MV-4-11 (cell line): ENCODE measurements around the gene TBXA2R.
A peak's percentile ranks its signal among the peaks of the same experiment; 100 is the strongest.
"Not testable (repeated sequence)": the region's sequence is repeated elsewhere in the genome, so short reads cannot be mapped to it uniquely, and the experiment has no call there.

Experiments
- DNase-seq: peaks from one replicate; lab custom pipeline; 2025; lab: John Stamatoyannopoulos, UW

TBXA2R gene

GRCh38 chr19:3639479-3639878, 32.8 kb upstream of the TBXA2R start:
- no peak for DNase-seq

DNA sequence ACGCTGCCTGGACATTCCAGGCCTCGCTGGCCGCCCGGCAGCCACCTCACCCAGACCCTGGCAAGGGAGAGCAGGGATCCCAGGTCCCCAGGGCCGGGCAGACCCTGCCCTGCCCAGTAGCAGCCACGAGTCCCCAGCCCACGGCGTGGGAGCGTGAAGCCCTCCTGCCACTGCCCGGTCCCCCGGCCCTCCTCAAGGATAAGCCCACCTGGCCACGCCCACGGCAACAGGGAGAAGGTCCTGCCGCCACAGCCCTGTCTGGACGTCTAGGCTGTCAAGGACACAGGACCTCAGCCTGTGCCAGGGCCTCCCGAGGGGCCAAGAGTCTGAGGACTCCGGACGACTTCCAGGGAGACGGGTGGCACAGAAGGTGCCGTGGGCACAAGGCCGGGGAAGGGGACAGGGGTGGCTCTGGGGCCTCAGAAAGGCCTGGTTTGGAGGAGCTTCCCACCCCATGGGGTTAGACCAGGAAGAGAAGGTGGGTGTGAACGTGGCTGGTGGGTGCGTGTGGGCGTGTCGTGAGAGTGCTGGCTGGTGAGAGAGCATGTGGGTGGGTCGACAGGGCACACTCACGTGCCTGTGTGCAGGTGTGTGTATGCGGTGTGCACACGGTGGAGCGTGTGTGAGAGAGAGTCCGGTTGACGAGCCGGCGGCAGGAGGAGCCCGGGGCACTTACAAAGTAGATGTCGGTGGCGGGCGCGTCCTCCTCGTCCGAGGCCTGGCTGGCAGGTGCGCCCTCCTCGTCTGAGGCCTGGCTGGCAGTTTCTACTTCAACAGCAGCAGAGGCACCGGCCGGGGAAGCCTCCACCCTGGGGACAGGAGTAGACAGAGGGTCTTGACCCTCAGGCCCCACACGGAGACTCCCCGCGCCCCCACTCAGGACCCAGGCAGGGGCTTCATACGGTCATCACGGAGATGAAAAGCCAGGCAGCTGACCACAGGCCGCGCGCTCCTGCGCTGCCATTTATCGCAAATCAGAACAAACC, 31.8 kb upstream of the TBXA2R start:
- DNase-seq = no peak

DNA sequence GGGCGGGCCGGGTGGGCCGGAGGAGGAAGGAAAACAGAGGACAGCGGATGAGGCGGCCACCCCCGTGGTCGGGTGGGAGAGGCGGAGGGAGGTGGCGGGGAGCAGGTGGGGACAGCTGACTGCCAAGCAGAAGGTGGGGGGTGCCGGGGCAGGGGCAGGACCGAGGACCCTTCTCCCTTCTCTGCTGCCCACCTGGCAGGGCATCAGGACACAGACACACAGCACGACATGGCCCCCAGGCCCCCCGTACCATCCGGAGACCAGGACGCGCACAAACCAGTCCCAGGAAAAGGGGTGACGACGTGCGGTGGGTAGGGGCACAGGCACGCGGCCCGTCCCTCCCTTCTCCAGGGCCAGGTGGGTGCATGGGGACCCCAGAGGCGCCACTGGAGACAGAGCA, 30.9 kb upstream of the TBXA2R start:
- DNase-seq = no peak

GRCh38 chr19:3636962-3637361, 30.3 kb upstream of the TBXA2R start:
- no peak for DNase-seq

DNA sequence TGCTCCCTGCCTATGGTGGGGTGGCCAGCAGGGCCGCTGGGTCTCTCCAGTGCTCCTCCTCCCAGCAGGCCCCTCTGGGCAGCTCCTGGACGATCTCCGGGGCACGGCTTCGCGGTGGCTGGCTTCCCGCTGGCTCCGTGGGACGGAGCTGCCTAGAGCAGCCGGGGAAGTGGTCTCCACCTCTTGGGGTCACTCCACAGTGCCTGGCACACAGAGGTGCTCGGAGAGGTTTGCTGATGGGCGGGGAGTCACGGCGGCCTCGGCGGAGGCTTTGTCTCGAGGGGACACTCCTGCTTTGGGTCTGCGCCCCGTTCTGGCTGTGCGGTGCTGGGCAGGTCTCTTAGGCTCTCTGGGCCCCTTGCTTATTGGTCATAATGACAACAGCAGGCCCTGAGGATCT, 29.8 kb upstream of the TBXA2R start:
- no peak for DNase-seq

DNA sequence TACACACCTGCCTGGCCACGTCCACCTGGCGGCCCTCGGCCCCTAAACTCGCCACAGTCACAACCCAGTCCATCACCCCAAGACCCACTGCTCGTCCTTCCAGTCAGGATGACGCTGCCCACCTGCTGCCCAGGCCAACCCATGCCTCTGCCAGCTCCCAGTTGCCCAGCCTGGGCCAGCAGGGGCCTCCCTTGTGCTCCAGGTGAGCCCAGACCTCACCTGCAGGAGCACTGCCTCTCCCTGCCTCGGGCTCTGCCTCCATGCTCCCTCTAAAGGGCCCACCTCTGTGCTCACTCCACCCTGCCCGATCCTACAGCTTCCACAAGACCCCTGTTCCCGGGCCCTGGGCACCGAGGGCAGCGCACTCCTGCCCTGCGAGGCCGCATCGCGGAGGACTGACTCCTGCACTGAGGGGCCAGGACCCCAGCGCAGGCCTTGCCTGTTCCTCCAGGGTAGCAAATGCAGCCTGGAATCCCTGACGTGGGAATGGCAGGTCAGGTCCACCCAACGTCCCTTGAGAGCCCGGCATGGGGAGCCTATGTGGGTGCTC, 27.9 kb upstream of the TBXA2R start:
- DNase-seq = no peak

- no peak for DNase-seq
Observed at GRCh38 chr19:3633559-3633988, 26.9 kb upstream of the TBXA2R start.

DNA sequence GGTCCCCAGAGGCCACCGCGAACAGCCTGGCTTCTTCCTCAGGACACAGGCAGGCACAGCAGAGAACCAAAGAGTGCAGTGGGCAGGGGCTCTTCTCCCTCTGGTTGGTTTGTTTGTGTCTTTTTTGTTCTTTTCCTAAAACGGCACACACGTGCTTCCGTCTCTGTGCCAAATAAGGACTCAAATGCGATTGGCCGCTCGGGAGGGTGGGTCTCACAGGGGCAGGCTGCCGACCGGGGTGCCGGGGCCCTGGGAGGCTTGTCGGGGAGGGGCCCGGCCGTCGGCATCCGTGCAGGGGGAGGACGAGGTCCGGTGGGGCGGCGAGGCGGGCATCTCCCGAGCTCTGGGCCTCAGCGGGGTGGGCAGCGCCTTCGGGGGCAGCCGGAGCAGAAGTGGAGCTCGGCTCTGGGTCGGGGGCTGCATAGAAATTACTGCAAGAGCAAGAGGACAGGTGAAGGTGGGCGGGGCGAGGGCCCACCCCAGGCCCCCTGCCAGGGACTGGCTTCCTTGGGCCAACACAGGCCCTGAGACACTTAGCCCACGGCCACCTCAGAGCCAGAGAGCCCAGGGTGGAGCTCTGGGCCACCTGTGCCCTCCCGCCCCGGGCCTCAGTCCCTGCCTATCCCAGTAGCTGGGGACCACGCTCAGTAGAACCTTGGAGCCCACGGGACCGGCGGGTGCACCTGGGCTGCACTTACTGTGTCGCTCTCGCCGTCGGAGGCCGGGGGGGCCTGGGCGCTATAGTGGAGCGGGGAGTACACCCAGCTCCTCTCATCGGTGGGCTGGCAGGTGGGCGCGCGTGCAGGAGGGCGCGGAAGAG, 26.3 kb upstream of the TBXA2R start:
- DNase-seq = no peak

- no peak for DNase-seq
Observed at GRCh38 chr19:3632098-3632497, 25.4 kb upstream of the TBXA2R start.

DNA sequence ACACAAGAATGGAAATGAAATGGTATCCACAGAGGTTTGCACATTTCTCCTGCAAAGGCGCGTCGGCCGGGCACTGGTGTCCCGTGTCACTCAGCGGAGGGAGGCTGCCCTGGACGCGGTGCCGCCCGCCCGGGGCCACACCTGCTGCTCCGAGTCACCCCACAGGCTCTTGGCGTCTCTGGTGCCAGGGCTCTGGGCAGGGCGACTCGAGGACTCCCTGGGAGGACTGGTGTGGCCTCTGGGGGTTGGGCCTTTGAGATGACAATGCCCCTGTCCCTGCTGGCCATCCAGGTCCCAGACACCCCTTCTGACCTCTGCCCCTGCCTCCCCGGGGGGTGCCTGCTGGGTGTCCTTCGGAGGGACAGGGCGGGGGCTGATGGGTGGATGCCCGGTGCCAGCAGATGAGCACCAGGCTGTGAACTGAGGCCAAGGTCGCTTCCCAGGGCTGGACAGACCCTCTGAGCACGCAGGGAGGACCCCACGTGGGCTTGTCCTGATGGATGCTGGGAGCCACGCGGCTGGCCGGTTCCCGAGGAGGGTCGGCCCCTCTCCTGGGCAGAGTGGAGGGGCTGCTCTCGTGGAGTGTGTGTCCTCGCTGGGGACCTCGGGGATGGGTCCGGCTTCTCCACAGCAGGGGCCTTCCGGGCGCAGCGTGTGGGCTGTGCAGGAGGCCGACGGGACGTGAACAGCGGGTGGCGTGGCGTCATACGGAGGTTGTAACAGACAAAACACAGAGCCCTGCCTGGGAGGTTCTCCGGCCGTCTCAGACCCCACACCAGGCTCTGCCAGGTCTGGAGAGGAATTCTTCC, 24.6 kb upstream of the TBXA2R start:
- no peak for DNase-seq

GRCh38 chr19:3628766-3629165, 22.1 kb upstream of the TBXA2R start:
- DNase-seq = not testable (repeated sequence)

GRCh38 chr19:3627351-3627723, 20.7 kb upstream of the TBXA2R start:
- no peak for DNase-seq

GRCh38 chr19:3626473-3627350, 20.0 kb upstream of the TBXA2R start, which contains the start of gene CACTIN:
TSS of gene CACTIN (minus strand) at chr19:3626790. CDS start at chr19:3626762, 28 bp downstream.
- DNase-seq = peak; percentile 99

DNA sequence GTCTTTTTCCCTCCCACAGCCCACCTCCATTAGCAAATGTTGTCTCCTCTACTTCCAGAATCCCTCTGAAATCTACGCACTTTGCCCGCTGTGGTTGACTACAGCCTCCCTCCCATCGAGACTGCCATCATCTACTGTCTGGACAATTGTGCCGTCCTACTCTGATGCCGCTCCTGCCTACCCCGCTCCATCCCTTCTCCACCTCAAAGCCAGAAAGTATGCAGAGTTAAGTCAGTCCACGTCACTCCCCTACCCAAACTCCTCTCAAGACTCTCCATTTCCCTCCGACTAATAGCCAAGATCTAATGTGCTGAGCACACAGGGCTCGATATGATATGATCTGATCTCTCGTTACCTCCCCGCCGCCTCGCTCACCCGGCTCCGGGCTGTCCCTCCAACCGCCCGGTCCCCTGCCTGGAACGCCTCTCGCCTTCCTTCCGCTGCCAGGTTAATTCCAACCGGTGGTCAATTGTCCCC, 19.4 kb upstream of the TBXA2R start:
- no peak for DNase-seq

DNA sequence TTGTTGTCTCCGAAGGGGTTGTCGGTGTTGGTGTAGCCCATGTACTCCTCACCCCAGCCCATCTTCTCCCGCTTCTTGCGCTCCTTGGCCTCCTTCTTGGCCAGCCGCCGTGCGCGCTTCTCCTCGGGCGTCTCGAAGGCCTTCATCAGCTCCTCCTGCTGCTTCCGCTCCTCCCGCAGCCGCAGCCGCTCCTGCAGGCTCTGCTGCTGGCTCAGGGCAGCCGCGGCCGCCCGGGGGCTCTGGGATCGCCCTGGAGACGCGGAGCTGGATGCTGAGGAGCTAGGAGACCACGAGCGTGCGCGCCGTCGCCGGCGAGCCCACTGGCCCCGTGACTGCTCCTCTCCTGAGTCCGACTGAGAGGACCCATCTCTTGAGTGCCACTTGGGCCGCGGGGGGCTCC, 17.0 kb upstream of the TBXA2R start:
- DNase-seq = no peak

DNA sequence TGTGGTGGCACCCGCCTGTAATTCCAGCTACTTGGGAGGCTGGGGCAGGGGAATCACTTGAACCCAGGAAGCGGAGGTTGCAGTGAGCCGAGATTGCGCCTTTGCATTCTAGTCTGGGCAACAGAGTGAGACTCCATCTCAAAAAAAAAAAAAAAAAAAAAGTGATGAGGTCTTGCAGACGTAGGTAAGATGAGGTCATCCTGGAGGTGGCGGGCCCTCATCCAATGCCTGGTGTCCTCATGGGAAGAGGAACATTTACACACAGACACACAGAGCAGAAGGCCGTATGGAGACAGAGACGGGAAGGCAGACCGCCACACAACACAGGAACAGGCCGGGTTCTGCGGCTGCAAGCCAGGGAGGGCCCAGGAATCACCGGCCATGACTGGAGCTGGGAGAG, 15.5 kb upstream of the TBXA2R start:
- DNase-seq = no peak

DNA sequence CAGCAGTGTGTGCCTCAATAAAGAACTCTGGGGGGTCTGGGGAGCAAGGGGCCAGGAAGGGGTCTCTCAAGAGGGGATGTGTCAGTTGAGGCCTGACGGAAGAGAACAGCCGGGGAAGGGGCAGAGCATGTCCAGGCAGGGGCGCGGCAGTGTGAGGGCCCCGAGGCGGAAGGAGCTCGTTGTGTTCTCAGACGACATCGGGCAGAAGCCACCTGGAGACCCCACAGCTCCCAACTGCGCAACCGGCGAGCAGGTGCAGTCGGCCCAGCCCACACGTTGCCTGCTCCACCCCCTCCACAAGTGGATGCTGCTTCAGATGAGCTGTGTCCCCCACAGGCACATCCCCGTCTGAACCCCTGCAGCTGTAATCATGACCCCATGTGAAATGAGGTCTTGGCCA, 15.0 kb upstream of the TBXA2R start:
- DNase-seq = no peak

DNA sequence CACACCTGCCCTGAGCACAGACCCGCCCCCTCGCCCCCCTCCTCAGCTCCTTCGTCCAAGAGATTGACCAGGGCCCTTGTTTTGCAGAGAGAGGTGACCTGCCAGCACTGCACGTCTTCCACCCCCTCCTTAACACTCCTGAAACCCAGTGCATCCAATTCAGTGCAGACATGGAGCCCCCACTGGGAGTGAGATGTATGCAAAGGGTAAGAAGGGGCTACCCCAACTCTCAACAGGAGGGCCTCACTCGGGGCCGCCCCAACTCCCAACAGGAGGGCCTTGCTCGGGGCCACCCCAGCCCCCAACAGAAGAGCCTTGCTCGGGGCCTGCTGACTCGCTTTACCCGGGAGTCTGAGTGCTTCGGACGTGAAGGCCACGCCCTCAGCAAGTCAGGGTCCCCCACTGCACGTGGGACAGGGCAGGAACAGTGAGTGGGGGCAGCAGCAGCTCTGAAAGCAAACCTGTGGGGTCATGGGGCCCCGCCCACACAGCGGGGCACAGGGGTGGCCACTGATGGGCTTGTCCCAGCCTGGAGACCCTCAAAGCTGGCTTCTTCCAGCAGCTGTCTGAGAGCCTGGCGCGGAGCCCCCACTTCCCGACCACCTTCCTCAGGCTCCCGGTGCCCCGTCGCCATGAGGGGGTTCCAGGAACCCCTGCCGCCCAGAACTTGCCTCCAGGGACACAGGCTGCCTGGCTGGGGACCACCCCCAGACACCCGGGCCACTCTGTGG, 14.3 kb upstream of the TBXA2R start:
- no peak for DNase-seq

- no peak for DNase-seq
Observed at GRCh38 chr19:3620145-3620816, 13.6 kb upstream of the TBXA2R start.
